ENCODE measurements around the gene PEX5L. TPM values are rescaled to one million over a fixed set of nuclear protein-coding genes. Genes with fewer than 3 reads are reported as not detected.

Gene PEX5L
- total RNA-seq, 4 donors from 2014 or later: 0.16 TPM; not detected in 3

- no peak for DNase-seq (ENCODE audit: low spot score in 2 of 2)
- TF ChIP-seq EP300 (IDR thresholded peaks at IDR 0.05): no peak
- no peak for TF ChIP-seq CTCF (IDR thresholded peaks at IDR 0.05)
- no peak for TF ChIP-seq POLR2AphosphoS5 (IDR thresholded peaks at IDR 0.05)
- TF ChIP-seq POLR2A (IDR thresholded peaks at IDR 0.05): no peak
- no peak overlapping the region for H3K27ac ChIP-seq
- H3K9me3 ChIP-seq: no peaks in the 10 kb centered on the region
- peaks cover 3% of the 10 kb centered on the region for H3K27me3 ChIP-seq
- no peaks in the 10 kb centered on the region for H3K36me3 ChIP-seq
- no peaks in the 10 kb centered on the region for H3K4me1 ChIP-seq
- H3K4me3 ChIP-seq: no peak overlapping the region
- 59% methylated on average over 4 of the region's 4 CpGs for WGBS
Observed at GRCh38 chr3:179897231-179897630, 139.5 kb downstream of the PEX5L start.

- H3K27ac ChIP-seq: no peak overlapping the region
- 51% methylated on average over 2 of the region's 2 CpGs for WGBS
- no peak for DNase-seq (ENCODE audit: low spot score in 2 of 2)
- no peak for TF ChIP-seq EP300 (IDR thresholded peaks at IDR 0.05)
- no peak for TF ChIP-seq POLR2A (IDR thresholded peaks at IDR 0.05)
- TF ChIP-seq POLR2AphosphoS5 (IDR thresholded peaks at IDR 0.05): no peak
- no peak for TF ChIP-seq CTCF (IDR thresholded peaks at IDR 0.05)
- H3K4me3 ChIP-seq: no peak overlapping the region
- H3K36me3 ChIP-seq: no peaks in the 10 kb centered on the region
- peaks cover 3% of the 10 kb centered on the region for H3K27me3 ChIP-seq
- H3K9me3 ChIP-seq: no peaks in the 10 kb centered on the region
- no peaks in the 10 kb centered on the region for H3K4me1 ChIP-seq
Observed at GRCh38 chr3:179896507-179896906, 140.2 kb downstream of the PEX5L start.

DNA sequence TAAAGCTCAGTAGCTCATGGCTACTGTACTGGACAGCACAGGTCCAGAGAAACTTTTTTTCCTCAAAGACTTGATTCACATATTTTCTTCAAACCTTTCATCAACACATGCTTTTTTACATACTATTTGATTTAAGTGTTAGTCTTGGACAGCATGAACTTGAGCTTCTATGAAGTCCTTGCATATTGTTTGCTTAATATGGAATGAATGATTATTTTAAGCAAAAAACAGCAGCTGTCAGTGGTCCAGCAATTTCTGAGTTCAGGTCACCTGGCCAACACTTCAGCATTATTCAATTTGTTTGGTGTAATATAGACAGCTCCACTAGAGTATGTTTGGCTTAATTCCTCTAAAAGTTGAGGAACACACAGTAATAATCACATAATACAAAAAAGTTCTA, 141.4 kb downstream of the PEX5L start:
- Histone ChIP-seq H3K27me3 (peaks cover 3% of the 10 kb centered on the region), H3K4me1 (no peaks in the 10 kb centered on the region), H3K27ac (no peak overlapping the region), H3K4me3 (no peak overlapping the region), H3K9me3 (no peaks in the 10 kb centered on the region), H3K36me3 (no peaks in the 10 kb centered on the region)
- no peak for DNase-seq (ENCODE audit: low spot score in 2 of 2)
- TF ChIP-seq CTCF (IDR thresholded peaks at IDR 0.05): no peak
- no peak for TF ChIP-seq POLR2AphosphoS5 (IDR thresholded peaks at IDR 0.05)
- TF ChIP-seq EP300 (IDR thresholded peaks at IDR 0.05): no peak
- no peak for TF ChIP-seq POLR2A (IDR thresholded peaks at IDR 0.05)

GRCh38 chr3:179887295-179887943, 149.3 kb downstream of the PEX5L start:
- no peaks in the 10 kb centered on the region for H3K36me3 ChIP-seq
- no peak for DNase-seq (ENCODE audit: low spot score in 2 of 2)
- peaks cover 3% of the 10 kb centered on the region for H3K27me3 ChIP-seq
- H3K27ac ChIP-seq: no peak overlapping the region
- WGBS: 63% methylated on average over 4 of the region's 4 CpGs
- H3K9me3 ChIP-seq: no peaks in the 10 kb centered on the region
- no peak overlapping the region for H3K4me3 ChIP-seq
- TF ChIP-seq EP300 (IDR thresholded peaks at IDR 0.05) (no peak), POLR2AphosphoS5 (IDR thresholded peaks at IDR 0.05) (no peak), CTCF (IDR thresholded peaks at IDR 0.05) (no peak), POLR2A (IDR thresholded peaks at IDR 0.05) (no peak)
- no peaks in the 10 kb centered on the region for H3K4me1 ChIP-seq

- 84% methylated on average over 2 of the region's 2 CpGs for WGBS
- no peak for TF ChIP-seq EP300 (IDR thresholded peaks at IDR 0.05)
- no peak for TF ChIP-seq POLR2AphosphoS5 (IDR thresholded peaks at IDR 0.05)
- TF ChIP-seq CTCF (IDR thresholded peaks at IDR 0.05): no peak
- no peaks in the 10 kb centered on the region for H3K9me3 ChIP-seq
- H3K27ac ChIP-seq: no peak overlapping the region
- H3K27me3 ChIP-seq: peaks cover 3% of the 10 kb centered on the region
- no peaks in the 10 kb centered on the region for H3K4me1 ChIP-seq
- DNase-seq (ENCODE audit: low spot score in 2 of 2): no peak
- H3K36me3 ChIP-seq: no peaks in the 10 kb centered on the region
- H3K4me3 ChIP-seq: no peak overlapping the region
Observed at GRCh38 chr3:179885950-179886349, 150.8 kb downstream of the PEX5L start.

Measured in suprapubic skin (tissue), 4 donors.